ENCODE measurements around the gene AMBRA1.

The AMBRA1 gene

GRCh38 chr11:46616551-46617133 lies 22.8 kb upstream of the AMBRA1 start:
- peaks cover 11% of the 10 kb centered on the region for H3K79me2 ChIP-seq
- H3K9me3 ChIP-seq (ENCODE audit: control insufficient read depth, low read length), result no peaks in the 10 kb centered on the region
- H3K4me2 ChIP-seq (ENCODE audit: low read length), result peak overlapping the region; percentile 78
- no peaks in the 10 kb centered on the region for H3K4me1 ChIP-seq
- no peaks in the 10 kb centered on the region for H3K36me3 ChIP-seq (ENCODE audit: control insufficient read depth, insufficient read depth, low read length)
- no peaks in the 10 kb centered on the region for H3K27me3 ChIP-seq (ENCODE audit: control insufficient read depth, insufficient read depth, low read length)
- H3K27ac ChIP-seq, result peak overlapping the region; percentile 97
- TF ChIP-seq CTCF (IDR thresholded peaks at IDR 0.05), result no peak
- H3K4me3 ChIP-seq (ENCODE audit: low read depth, low read length), result peak overlapping the region; percentile 88
- H3K9ac ChIP-seq, result no peak overlapping the region
- peak overlapping the region; percentile 95 for H2AFZ ChIP-seq

- no peaks in the 10 kb centered on the region for H3K27me3 ChIP-seq (ENCODE audit: control insufficient read depth, insufficient read depth, low read length)
- no peak overlapping the region for H3K4me2 ChIP-seq (ENCODE audit: low read length)
- no peak overlapping the region for H3K27ac ChIP-seq
- no peak overlapping the region for H2AFZ ChIP-seq
- no peaks in the 10 kb centered on the region for H3K36me3 ChIP-seq (ENCODE audit: control insufficient read depth, insufficient read depth, low read length)
- H3K9ac ChIP-seq, result no peak overlapping the region
- H3K4me3 ChIP-seq (ENCODE audit: low read depth, low read length), result no peak overlapping the region
- H3K79me2 ChIP-seq, result peaks cover 11% of the 10 kb centered on the region
- no peaks in the 10 kb centered on the region for H3K9me3 ChIP-seq (ENCODE audit: control insufficient read depth, low read length)
- no peaks in the 10 kb centered on the region for H3K4me1 ChIP-seq
- no peak for TF ChIP-seq CTCF (IDR thresholded peaks at IDR 0.05)
These were observed 21.9 kb upstream of the AMBRA1 start for GRCh38 chr11:46615756-46616155.

- Histone ChIP-seq H2AFZ (no peak overlapping the region), H3K4me2 (ENCODE audit: low read length) (no peak overlapping the region), H3K9ac (no peak overlapping the region), H3K27ac (no peak overlapping the region), H3K4me3 (ENCODE audit: low read depth, low read length) (no peak overlapping the region), H3K9me3 (ENCODE audit: control insufficient read depth, low read length) (no peaks in the 10 kb centered on the region), H3K79me2 (peaks cover 3% of the 10 kb centered on the region), H3K36me3 (ENCODE audit: control insufficient read depth, insufficient read depth, low read length) (no peaks in the 10 kb centered on the region), H3K27me3 (ENCODE audit: control insufficient read depth, insufficient read depth, low read length) (no peaks in the 10 kb centered on the region), H3K4me1 (no peaks in the 10 kb centered on the region)
- TF ChIP-seq CTCF (IDR thresholded peaks at IDR 0.05), result no peak
These were observed 18.5 kb upstream of the AMBRA1 start for GRCh38 chr11:46612326-46612725.

GRCh38 chr11:46611526-46612304 lies 17.9 kb upstream of the AMBRA1 start:
- Histone ChIP-seq H3K27me3 (ENCODE audit: control insufficient read depth, insufficient read depth, low read length) (no peaks in the 10 kb centered on the region), H3K9me3 (ENCODE audit: control insufficient read depth, low read length) (no peaks in the 10 kb centered on the region), H3K4me3 (ENCODE audit: low read depth, low read length) (no peak overlapping the region), H3K36me3 (ENCODE audit: control insufficient read depth, insufficient read depth, low read length) (no peaks in the 10 kb centered on the region), H3K79me2 (peaks cover 3% of the 10 kb centered on the region), H2AFZ (no peak overlapping the region), H3K9ac (no peak overlapping the region), H3K4me1 (no peaks in the 10 kb centered on the region), H3K27ac (no peak overlapping the region), H3K4me2 (ENCODE audit: low read length) (no peak overlapping the region)
- TF ChIP-seq CTCF (IDR thresholded peaks at IDR 0.05), result no peak
